Activated naive CD4-positive, alpha-beta T cell treated with anti-CD3 and anti-CD28 coated beads for 36 hours (primary cell): ENCODE results near the gene UBXN1. TPM values are rescaled to one million over a fixed set of nuclear protein-coding genes. Genes with fewer than 3 reads are reported as not detected.
"Not testable (repeated sequence)": the region's sequence is repeated elsewhere in the genome, so short reads cannot be mapped to it uniquely, and the experiment has no call there.

Experiments used
- CTCF ChIA-PET: fragments of 350-600 bp; sonication (Branson Sonifier 250); formaldehyde crosslinking; loops from one replicate; lab custom pipeline; 2021; ENCODE audit warnings: antibody characterized with exemption; lab: Charles Lee
- DNase-seq: peaks from one replicate; pipeline ENCODE4 v3.0.0-alpha.2; 2020
- H3K27ac Mint-ChIP-seq: one replicate; pipeline ENCODE4 v1.8.0; 2021; ENCODE audit warnings: mild to moderate bottlenecking, mixed read lengths
- H3K27me3 Mint-ChIP-seq: one replicate; pipeline ENCODE4 v1.8.0; 2021; ENCODE audit warnings: low read depth, mixed read lengths
- H3K36me3 Mint-ChIP-seq: one replicate; pipeline ENCODE4 v1.8.0; 2021; ENCODE audit warnings: low read depth, mixed read lengths
- H3K4me1 Mint-ChIP-seq: one replicate; pipeline ENCODE4 v1.8.0; 2021; ENCODE audit warnings: low read depth, mixed read lengths
- H3K4me3 Mint-ChIP-seq: one replicate; pipeline ENCODE4 v1.8.0; 2021; ENCODE audit warnings: mild to moderate bottlenecking, moderate library complexity, mixed read lengths
- H3K9me3 Mint-ChIP-seq: one replicate; pipeline ENCODE4 v1.8.0; 2021; ENCODE audit warnings: mixed read lengths
- intact Hi-C: fragments of 100-400 bp; cut with micrococcal nuclease; formaldehyde crosslinking; loops from one replicate; pipeline ENCODE4 v1.15.1; 2023
- total RNA-seq, 2 experiments: library from RNA; stranded (reverse); gene quantifications; one replicate each; pipeline ENCODE4 v1.2.3, GENCODE V29; 2021

UBXN1 gene
- total RNA-seq, 2 experiments from 2014 or later, result 121 to 124 TPM

GRCh38 chr11:62706850-62707247, 28.0 kb upstream of the UBXN1 start:
- peaks cover 27% of the 10 kb centered on the region for H3K36me3 Mint-ChIP-seq
- CTCF ChIA-PET, result interaction anchor here (0.7 to 4.5 kb wide), 2 partner anchors 12 to 282 kb away, joined by 3 to 25 read pairs; no protein-coding TSS in a partner anchor
- no peak overlapping the region for H3K27ac Mint-ChIP-seq
- peaks cover 40% of the 10 kb centered on the region for H3K4me1 Mint-ChIP-seq
- H3K4me3 Mint-ChIP-seq, result peak overlapping the region; percentile 52
- DNase-seq, result no peak
- intact Hi-C loops, result loop anchor here (1.0 kb wide), 1 partner anchor 116 kb away; the partner anchor contains the start of gene TUT1
- H3K27me3 Mint-ChIP-seq, result no peaks in the 10 kb centered on the region
- no peaks in the 10 kb centered on the region for H3K9me3 Mint-ChIP-seq

- DNase-seq, result peak; percentile 95
- H3K9me3 Mint-ChIP-seq, result no peaks in the 10 kb centered on the region
- intact Hi-C loops, result loop anchor here (1.0 kb wide), 1 partner anchor 115 kb away; the partner anchor contains the start of gene TUT1
- no peaks in the 10 kb centered on the region for H3K27me3 Mint-ChIP-seq
- H3K4me3 Mint-ChIP-seq, result peak overlapping the region; percentile 88
- CTCF ChIA-PET, result interaction anchor here (1.2 to 4.5 kb wide), 3 partner anchors 12 to 95 kb away, joined by 3 to 25 read pairs (median 17); no protein-coding TSS in a partner anchor
- peaks cover 29% of the 10 kb centered on the region for H3K36me3 Mint-ChIP-seq
- peaks cover 40% of the 10 kb centered on the region for H3K4me1 Mint-ChIP-seq
- H3K27ac Mint-ChIP-seq, result peak overlapping the region; percentile 24
These were observed 27.3 kb upstream of the UBXN1 start for GRCh38 chr11:62705880-62706849.

DNA sequence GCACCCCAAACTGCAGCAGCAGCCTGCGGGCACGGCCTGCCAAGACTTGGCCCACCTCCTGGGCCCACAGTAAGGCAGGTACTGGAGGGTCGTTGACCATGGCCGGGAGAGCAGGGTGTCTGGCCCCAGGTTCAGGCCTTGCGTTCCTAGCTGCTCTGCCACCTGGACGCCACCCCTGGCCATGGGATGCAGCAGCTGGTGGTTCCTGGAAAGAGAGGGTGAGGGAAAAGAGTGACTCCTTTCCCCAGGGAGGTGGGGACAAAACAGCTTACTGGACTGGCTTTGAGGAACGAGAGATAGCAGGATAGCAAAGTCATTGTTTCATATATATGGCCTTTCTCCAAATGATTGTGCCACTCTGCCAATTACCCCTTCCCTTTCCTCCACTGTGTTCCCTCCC, 26.5 kb upstream of the UBXN1 start:
- CTCF ChIA-PET, result interaction anchor here (1.2 to 4.5 kb wide), 3 partner anchors 11 to 94 kb away, joined by 3 to 25 read pairs (median 17); no protein-coding TSS in a partner anchor
- intact Hi-C loops, result no loop called here
- Mint-ChIP-seq H3K27me3 (no peaks in the 10 kb centered on the region), H3K9me3 (no peaks in the 10 kb centered on the region), H3K27ac (no peak overlapping the region), H3K36me3 (peaks cover 25% of the 10 kb centered on the region), H3K4me1 (peaks cover 36% of the 10 kb centered on the region), H3K4me3 (peak overlapping the region; percentile 88)
- no peak for DNase-seq

GRCh38 chr11:62703921-62704320, 25.0 kb upstream of the UBXN1 start:
- H3K4me1 Mint-ChIP-seq, result peaks cover 30% of the 10 kb centered on the region
- H3K9me3 Mint-ChIP-seq, result not testable (repeated sequence)

DNA sequence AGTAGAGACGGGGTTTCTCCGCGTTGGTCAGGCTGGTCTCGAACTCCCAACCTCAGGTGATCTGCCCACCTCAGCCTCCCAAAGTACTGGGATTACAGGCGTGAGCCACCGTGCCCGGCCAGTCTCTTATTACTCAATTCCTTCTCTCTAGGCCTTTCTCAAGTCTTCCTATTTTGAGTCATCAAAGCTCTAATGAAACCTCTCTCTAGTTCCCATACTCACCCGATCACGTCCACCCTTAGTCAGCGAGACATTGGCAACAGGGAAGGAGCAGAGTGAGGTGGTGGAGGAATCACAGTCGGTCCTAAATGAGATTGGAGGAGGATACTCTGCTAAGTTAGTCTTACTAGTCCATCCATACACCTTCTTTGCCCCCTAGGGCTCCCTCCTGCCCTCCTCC, 23.4 kb upstream of the UBXN1 start:
- CTCF ChIA-PET, result no interaction called here
- Mint-ChIP-seq H3K27me3 (no peaks in the 10 kb centered on the region), H3K27ac (no peak overlapping the region), H3K4me3 (no peak overlapping the region), H3K36me3 (peaks cover 14% of the 10 kb centered on the region), H3K4me1 (peaks cover 15% of the 10 kb centered on the region), H3K9me3 (no peaks in the 10 kb centered on the region)
- intact Hi-C loops, result no loop called here
- DNase-seq, result no peak

More at GRCh38 chr11:62703921-62704320, 25.0 kb upstream of the UBXN1 start:
- DNase-seq, intact Hi-C loops, H3K4me3 Mint-ChIP-seq, H3K27me3 Mint-ChIP-seq, H3K27ac Mint-ChIP-seq: not testable (repeated sequence)
- CTCF ChIA-PET, result interaction anchor here (3.8 kb wide), 1 partner anchor 23 kb away, joined by 17 read pairs; no protein-coding TSS in a partner anchor
- peaks cover 13% of the 10 kb centered on the region for H3K36me3 Mint-ChIP-seq

- H3K9me3 Mint-ChIP-seq, result no peaks in the 10 kb centered on the region
- no peak overlapping the region for H3K4me3 Mint-ChIP-seq
- no peaks in the 10 kb centered on the region for H3K4me1 Mint-ChIP-seq
- H3K27me3 Mint-ChIP-seq, result no peaks in the 10 kb centered on the region
- H3K27ac Mint-ChIP-seq, result peak overlapping the region; percentile 4
- intact Hi-C loops, result loop anchor here (1.0 to 10.0 kb wide), 5 partner anchors 82 to 300 kb away; partner anchors contain the start of gene EML3
- H3K36me3 Mint-ChIP-seq, result peaks cover 19% of the 10 kb centered on the region
- peak; percentile 85 for DNase-seq
- CTCF ChIA-PET, result interaction anchor here (0.6 to 3.1 kb wide), 22 partner anchors 13 to 275 kb away, joined by 3 to 33 read pairs (median 4); partner anchors contain the start of genes BSCL2, C11orf98, CSKMT and GNG3
These were observed 15.7 kb upstream of the UBXN1 start for GRCh38 chr11:62694455-62695167.

DNA sequence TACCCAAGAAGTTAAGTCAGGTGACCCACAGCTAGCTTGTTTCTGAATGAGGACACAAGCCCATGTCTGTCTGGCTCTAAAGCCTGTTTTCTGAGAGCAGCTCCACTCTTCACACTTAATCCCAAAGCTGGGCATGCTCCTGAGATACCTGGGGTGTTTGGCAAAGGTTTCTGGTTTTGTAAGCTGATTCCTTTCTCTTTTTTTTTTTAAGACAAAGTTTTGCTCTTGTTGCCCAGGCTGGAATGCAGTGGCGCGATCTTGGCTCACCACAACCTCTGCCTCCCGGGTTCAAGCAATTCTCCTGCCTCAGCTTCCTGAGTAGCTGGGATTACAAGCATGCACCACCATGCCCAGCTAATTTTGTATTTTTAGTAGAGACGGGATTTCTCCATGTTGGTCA, 14.8 kb upstream of the UBXN1 start:
- not testable (repeated sequence) for H3K9me3 Mint-ChIP-seq, H3K27ac Mint-ChIP-seq, H3K27me3 Mint-ChIP-seq, H3K4me3 Mint-ChIP-seq, H3K4me1 Mint-ChIP-seq, DNase-seq
- intact Hi-C loops, result loop anchor here (1.0 to 10.0 kb wide), 5 partner anchors 81 to 299 kb away; partner anchors contain the start of gene EML3
- peaks cover 18% of the 10 kb centered on the region for H3K36me3 Mint-ChIP-seq
- CTCF ChIA-PET, result interaction anchor here (0.7 to 3.1 kb wide), 16 partner anchors 13 to 836 kb away, joined by 3 to 33 read pairs (median 4); partner anchors contain the start of genes BSCL2, C11orf98, CSKMT and GNG3

GRCh38 chr11:62689421-62690183, 10.7 kb upstream of the UBXN1 start, which contains the start of gene LRRN4CL:
TSS of gene LRRN4CL (minus strand) at chr11:62689530. CDS start at chr11:62688508, 1,022 bp downstream.
- H3K27me3 Mint-ChIP-seq, result peaks cover 9% of the 10 kb centered on the region
- no peak within 1 kb of the TSS for H3K27ac Mint-ChIP-seq
- intact Hi-C loops, result loop anchor here (10.0 kb wide), 1 partner anchor 295 kb away; no protein-coding TSS in a partner anchor
- H3K36me3 Mint-ChIP-seq, result peaks cover 17% of the 10 kb centered on the region
- no peaks in the 10 kb centered on the region for H3K9me3 Mint-ChIP-seq
- DNase-seq, result no peak
- no peaks in the 10 kb centered on the region for H3K4me1 Mint-ChIP-seq
- CTCF ChIA-PET, result interaction anchor here (0.9 to 1.8 kb wide), 4 partner anchors 9 to 295 kb away, joined by 3 to 9 read pairs (median 3); no protein-coding TSS in a partner anchor
- no peak within 1 kb of the TSS for H3K4me3 Mint-ChIP-seq

- Mint-ChIP-seq H3K4me1 (no peaks in the 10 kb centered on the region), H3K9me3 (no peaks in the 10 kb centered on the region), H3K36me3 (peaks cover 17% of the 10 kb centered on the region), H3K27ac (no peak overlapping the region), H3K4me3 (no peak overlapping the region), H3K27me3 (peaks cover 9% of the 10 kb centered on the region)
- DNase-seq, result no peak
- CTCF ChIA-PET, result interaction anchor here (1.6 kb wide), 1 partner anchor 8 kb away, joined by 4 read pairs; no protein-coding TSS in a partner anchor
- intact Hi-C loops, result no loop called here
These were observed 9.6 kb upstream of the UBXN1 start for GRCh38 chr11:62688491-62688890.

GRCh38 chr11:62687508-62688396, 8.9 kb upstream of the UBXN1 start:
- no peak for DNase-seq
- CTCF ChIA-PET, result interaction anchor here (1.1 to 1.6 kb wide), 2 partner anchors 8 to 145 kb away, joined by 3 to 4 read pairs; no protein-coding TSS in a partner anchor
- intact Hi-C loops, result no loop called here
- H3K4me1 Mint-ChIP-seq, result no peaks in the 10 kb centered on the region
- no peak overlapping the region for H3K4me3 Mint-ChIP-seq
- peaks cover 9% of the 10 kb centered on the region for H3K27me3 Mint-ChIP-seq
- peaks cover 14% of the 10 kb centered on the region for H3K36me3 Mint-ChIP-seq
- no peak overlapping the region for H3K27ac Mint-ChIP-seq
- no peaks in the 10 kb centered on the region for H3K9me3 Mint-ChIP-seq
